Measurements from ENCODE around the gene MIPEP.

The MIPEP gene

GRCh38 chr13:23753458-23753857 lies 135.7 kb downstream of the MIPEP start:
- no peaks in the 10 kb centered on the region for H3K36me3 ChIP-seq
- no peak overlapping the region for H3K27ac ChIP-seq
- H3K4me3 ChIP-seq (ENCODE audit: low read depth in 1 of 2, low read length in 1 of 2): no peak overlapping the region
- no peaks in the 10 kb centered on the region for H3K4me1 ChIP-seq (ENCODE audit: control insufficient read depth in 1 of 2, insufficient read depth in 1 of 2, low read depth in 1 of 2, low read length in 1 of 2)
- TF ChIP-seq, protein P1, sequence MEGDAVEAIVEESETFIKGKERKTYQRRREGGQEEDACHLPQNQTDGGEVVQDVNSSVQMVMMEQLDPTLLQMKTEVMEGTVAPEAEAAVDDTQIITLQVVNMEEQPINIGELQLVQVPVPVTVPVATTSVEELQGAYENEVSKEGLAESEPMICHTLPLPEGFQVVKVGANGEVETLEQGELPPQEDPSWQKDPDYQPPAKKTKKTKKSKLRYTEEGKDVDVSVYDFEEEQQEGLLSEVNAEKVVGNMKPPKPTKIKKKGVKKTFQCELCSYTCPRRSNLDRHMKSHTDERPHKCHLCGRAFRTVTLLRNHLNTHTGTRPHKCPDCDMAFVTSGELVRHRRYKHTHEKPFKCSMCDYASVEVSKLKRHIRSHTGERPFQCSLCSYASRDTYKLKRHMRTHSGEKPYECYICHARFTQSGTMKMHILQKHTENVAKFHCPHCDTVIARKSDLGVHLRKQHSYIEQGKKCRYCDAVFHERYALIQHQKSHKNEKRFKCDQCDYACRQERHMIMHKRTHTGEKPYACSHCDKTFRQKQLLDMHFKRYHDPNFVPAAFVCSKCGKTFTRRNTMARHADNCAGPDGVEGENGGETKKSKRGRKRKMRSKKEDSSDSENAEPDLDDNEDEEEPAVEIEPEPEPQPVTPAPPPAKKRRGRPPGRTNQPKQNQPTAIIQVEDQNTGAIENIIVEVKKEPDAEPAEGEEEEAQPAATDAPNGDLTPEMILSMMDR (IDR thresholded peaks at IDR 0.05): no peak
- no peaks in the 10 kb centered on the region for H3K27me3 ChIP-seq
- no peaks in the 10 kb centered on the region for H3K9me3 ChIP-seq

- Histone ChIP-seq H3K27ac (no peak overlapping the region), H3K4me1 (ENCODE audit: control insufficient read depth in 1 of 2, insufficient read depth in 1 of 2, low read depth in 1 of 2, low read length in 1 of 2) (no peaks in the 10 kb centered on the region), H3K9me3 (no peaks in the 10 kb centered on the region), H3K36me3 (no peaks in the 10 kb centered on the region), H3K27me3 (no peaks in the 10 kb centered on the region), H3K4me3 (ENCODE audit: low read depth in 1 of 2, low read length in 1 of 2) (no peak overlapping the region)
- TF ChIP-seq, protein P1 (IDR thresholded peaks at IDR 0.05): no peak
These were observed 136.8 kb downstream of the MIPEP start for GRCh38 chr13:23752111-23753001.

DNA sequence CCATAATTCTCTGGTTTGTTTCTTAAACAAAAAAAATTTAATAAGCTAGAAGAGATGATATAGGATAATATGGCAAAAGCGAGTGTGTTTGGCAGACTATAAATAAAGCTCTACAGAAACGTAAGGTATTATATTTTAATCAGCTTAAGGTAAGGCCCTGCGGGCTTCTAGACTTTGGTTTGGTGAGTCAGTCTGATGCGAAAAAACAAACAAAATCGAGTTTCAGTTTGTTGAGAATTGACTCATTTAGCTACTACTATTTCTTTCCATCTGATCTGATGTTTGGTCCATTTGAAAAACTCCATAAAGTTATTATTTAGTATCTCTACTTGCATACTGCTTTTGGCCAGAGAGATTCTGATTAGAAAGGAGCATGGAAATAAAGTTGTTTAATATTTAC lies 138.0 kb downstream of the MIPEP start:
- Histone ChIP-seq H3K27ac (no peak overlapping the region), H3K27me3 (no peaks in the 10 kb centered on the region), H3K4me3 (ENCODE audit: low read depth in 1 of 2, low read length in 1 of 2) (no peak overlapping the region), H3K4me1 (ENCODE audit: control insufficient read depth in 1 of 2, insufficient read depth in 1 of 2, low read depth in 1 of 2, low read length in 1 of 2) (no peaks in the 10 kb centered on the region), H3K9me3 (no peaks in the 10 kb centered on the region), H3K36me3 (no peaks in the 10 kb centered on the region)
- TF ChIP-seq, protein P1 (IDR thresholded peaks at IDR 0.05): no peak

- TF ChIP-seq, protein P1 (IDR thresholded peaks at IDR 0.05): no peak
- H3K4me1 ChIP-seq (ENCODE audit: control insufficient read depth in 1 of 2, insufficient read depth in 1 of 2, low read depth in 1 of 2, low read length in 1 of 2): no peaks in the 10 kb centered on the region
- H3K27ac ChIP-seq: no peak overlapping the region
- H3K36me3 ChIP-seq: no peaks in the 10 kb centered on the region
- H3K27me3 ChIP-seq: no peaks in the 10 kb centered on the region
- no peak overlapping the region for H3K4me3 ChIP-seq (ENCODE audit: low read depth in 1 of 2, low read length in 1 of 2)
- H3K9me3 ChIP-seq: no peaks in the 10 kb centered on the region
These were observed 138.6 kb downstream of the MIPEP start for GRCh38 chr13:23750383-23751121.

DNA sequence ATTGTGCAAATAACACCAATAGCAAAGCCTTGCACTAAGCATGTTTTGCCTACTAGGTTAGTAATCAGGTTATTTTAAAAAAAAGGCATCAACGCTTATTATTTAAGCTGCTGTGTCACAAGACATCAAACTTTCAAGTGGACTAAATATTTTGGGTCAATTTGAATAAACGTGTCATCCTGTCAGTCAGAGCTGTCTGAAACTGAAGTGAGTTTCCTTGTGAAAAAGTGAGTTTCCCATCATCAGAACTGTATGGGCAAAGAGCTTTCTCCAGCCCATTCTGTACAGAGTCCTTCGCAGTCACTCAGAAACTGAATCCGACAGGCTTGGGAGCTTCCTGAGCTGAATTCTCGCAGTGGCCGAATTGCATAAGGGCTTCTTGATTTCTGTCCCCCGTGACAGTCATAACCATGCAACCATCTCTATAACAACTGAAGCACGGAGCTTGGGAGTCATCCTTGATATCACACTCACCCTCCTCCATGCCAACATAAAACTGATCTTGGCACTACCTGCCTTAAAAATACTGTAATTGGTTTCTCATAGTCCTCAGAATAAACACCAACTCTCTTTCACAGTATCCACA lies 139.8 kb downstream of the MIPEP start:
- H3K4me1 ChIP-seq (ENCODE audit: control insufficient read depth in 1 of 2, insufficient read depth in 1 of 2, low read depth in 1 of 2, low read length in 1 of 2): no peaks in the 10 kb centered on the region
- no peaks in the 10 kb centered on the region for H3K9me3 ChIP-seq
- H3K27ac ChIP-seq: no peak overlapping the region
- H3K27me3 ChIP-seq: no peaks in the 10 kb centered on the region
- H3K4me3 ChIP-seq (ENCODE audit: low read depth in 1 of 2, low read length in 1 of 2): no peak overlapping the region
- TF ChIP-seq, protein P1 (IDR thresholded peaks at IDR 0.05): no peak
- H3K36me3 ChIP-seq: no peaks in the 10 kb centered on the region
